Lower leg skin (tissue), 4 donors: ENCODE measurements around the gene LRP1. TPM values are rescaled to one million over a fixed set of nuclear protein-coding genes. Genes with fewer than 3 reads are reported as not detected.

ENCODE experiments used
- DNase-seq, 2 donors: peaks; one replicate each; pipeline ENCODE4 v3.0.0-alpha.2; 2019; ENCODE audit warnings: low spot score in 2 of 2
- H3K4me3 ChIP-seq: fragments of 200-600 bp; sonication (generic); 2 replicates; pipeline ENCODE4 v1.5.1; 2017; ENCODE audit warnings: mild to moderate bottlenecking, low read depth; ENCODE audit not compliant: poor library complexity, severe bottlenecking
- CTCF ChIP-seq, 3 donors: fragments of 450-650 bp; IDR thresholded peaks; one replicate each; pipeline ENCODE4 v1.5.1; 2016; ENCODE audit warnings: antibody characterized with exemption in 3 of 3, mild to moderate bottlenecking in 3 of 3, moderate library complexity in 2 of 3
- POLR2A ChIP-seq, 2 donors: fragments of 450-650 bp; IDR thresholded peaks; one replicate each; pipeline ENCODE4 v1.6.1; 2016 to 2017; ENCODE audit warnings: antibody characterized with exemption in 2 of 2, mild to moderate bottlenecking in 1 of 2, moderate library complexity in 1 of 2
- WGBS, 2 donors: methylation state at CpG; one replicate each; pipeline ENCODE4 v1.1.5; 2018; 5-methylcytosine and 5-hydroxymethylcytosine counted together
- intact Hi-C: fragments of 100-400 bp; cut with DNase I; formaldehyde crosslinking; loops from one replicate; pipeline ENCODE4 v1.15.0; 2023; ENCODE audit warnings: low total_unique reads
- total RNA-seq, 4 donors: library from RNA; depleted of rRNA; stranded (reverse); fragments of >200 nt; gene quantifications; one replicate each; pipeline ENCODE4 v1.1.0, GENCODE V29; 2016

LRP1 gene
- total RNA-seq, 4 donors from 2014 or later = 93.4 to 156 (median 101) TPM

- 84 to 86% methylated on average over 7 of the region's 7 CpGs for WGBS, 2 donors
- intact Hi-C loops = no loop called here
- no peak for DNase-seq
- H3K4me3 ChIP-seq = no peak overlapping the region
- TF ChIP-seq CTCF (IDR thresholded peaks at IDR 0.05) (no peak), POLR2A (IDR thresholded peaks at IDR 0.05) (no peak)
These were observed 33.2 kb downstream of the LRP1 start for GRCh38 chr12:57161491-57161890.

- no peak overlapping the region for H3K4me3 ChIP-seq
- intact Hi-C loops = no loop called here
- no peak for DNase-seq
- TF ChIP-seq POLR2A (IDR thresholded peaks at IDR 0.05) (no peak), CTCF (IDR thresholded peaks at IDR 0.05) (no peak)
- 83 to 96% methylated on average over 8 of the region's 8 CpGs for WGBS, 2 donors
These were observed 34.4 kb downstream of the LRP1 start for GRCh38 chr12:57162553-57163125.

GRCh38 chr12:57164454-57164853, 36.2 kb downstream of the LRP1 start:
- no peak overlapping the region for H3K4me3 ChIP-seq
- no peak for DNase-seq
- 80 to 83% methylated on average over 3 of the region's 3 CpGs for WGBS, 2 donors
- intact Hi-C loops = no loop called here
- no peak for TF ChIP-seq POLR2A (IDR thresholded peaks at IDR 0.05)
- TF ChIP-seq CTCF (IDR thresholded peaks at IDR 0.05) = no peak

GRCh38 chr12:57164966-57165625, 36.8 kb downstream of the LRP1 start:
- TF ChIP-seq POLR2A (IDR thresholded peaks at IDR 0.05) (no peak), CTCF (IDR thresholded peaks at IDR 0.05) (no peak)
- WGBS, 2 donors = 70% methylated on average over 13 of the region's 13 CpGs
- DNase-seq = no peak
- intact Hi-C loops = no loop called here
- no peak overlapping the region for H3K4me3 ChIP-seq

GRCh38 chr12:57165741-57166140, 37.5 kb downstream of the LRP1 start:
- no peak for TF ChIP-seq CTCF (IDR thresholded peaks at IDR 0.05)
- TF ChIP-seq POLR2A (IDR thresholded peaks at IDR 0.05) = no peak
- intact Hi-C loops = no loop called here
- no peak overlapping the region for H3K4me3 ChIP-seq
- WGBS, 2 donors = 44 to 53% methylated on average over 19 of the region's 19 CpGs
- no peak for DNase-seq

GRCh38 chr12:57166971-57167371, 38.7 kb downstream of the LRP1 start:
- TF ChIP-seq CTCF (IDR thresholded peaks at IDR 0.05) (no peak), POLR2A (IDR thresholded peaks at IDR 0.05) (no peak)
- intact Hi-C loops = no loop called here
- H3K4me3 ChIP-seq = no peak overlapping the region
- 53 to 58% methylated on average over 10 of the region's 10 CpGs for WGBS, 2 donors
- DNase-seq = no peak
